OCI-LY3 (cell line): ENCODE results near the gene PFKFB4.
"Not testable (repeated sequence)": the region's sequence is repeated elsewhere in the genome, so short reads cannot be mapped to it uniquely, and the experiment has no call there.

Source experiments
- H2AFZ ChIP-seq: fragments of 200-600, 300-600 bp; shearing (Covaris generic); 2 replicates; pipeline ENCODE4 v1.6.0; 2014; ENCODE audit warnings: antibody characterized with exemption, low read depth, low read length
- H3K27ac ChIP-seq: fragments of 200-600, 300-600 bp; sonication (generic); 2 replicates; pipeline ENCODE4 v1.5.1; 2014; ENCODE audit warnings: mild to moderate bottlenecking, low read length, moderate library complexity, mixed read lengths
- H3K27me3 ChIP-seq: fragments of 200-600, 300-600 bp; sonication (generic); 2 replicates; pipeline ENCODE4 v1.6.1; 2014; ENCODE audit warnings: low read depth, low read length, mixed read lengths
- H3K36me3 ChIP-seq: fragments of 200-600, 300-600 bp; sonication (generic); replicated peaks from 2 replicates; pipeline ENCODE3; 2014; ENCODE audit warnings: low read depth, low read length, mixed read lengths
- H3K4me1 ChIP-seq: fragments of 300-600, 200-600 bp; sonication (generic); 2 replicates; pipeline ENCODE4 v1.6.1; 2014; ENCODE audit warnings: low read length, mixed read lengths
- H3K4me2 ChIP-seq: fragments of 200-600, 300-600 bp; sonication (generic); 2 replicates; pipeline ENCODE4 v1.6.1; 2014; ENCODE audit warnings: low read length, mixed read lengths
- H3K4me3 ChIP-seq: fragments of 300-600, 200-600 bp; sonication (generic); 2 replicates; pipeline ENCODE4 v1.5.1; 2014; ENCODE audit warnings: antibody characterized with exemption, mild to moderate bottlenecking, low read length, moderate library complexity
- H3K79me2 ChIP-seq: fragments of 300-600, 200-600 bp; shearing (Covaris generic); 2 replicates; pipeline ENCODE4 v1.6.1; 2014; ENCODE audit warnings: mild to moderate bottlenecking, low read length, mixed read lengths
- H3K9ac ChIP-seq: fragments of 300-600, 200-600 bp; shearing (Covaris generic); 2 replicates; pipeline ENCODE4 v1.6.0; 2014; ENCODE audit warnings: mild to moderate bottlenecking, low read length, moderate library complexity
- H3K9me3 ChIP-seq: fragments of 200-600, 300-600 bp; shearing (Covaris generic); 2 replicates; pipeline ENCODE4 v1.6.1; 2014; ENCODE audit warnings: low read length, mixed read lengths; ENCODE audit not compliant: insufficient read depth
- H4K20me1 ChIP-seq: fragments of 200-600, 300-600 bp; sonication (generic); 2 replicates; pipeline ENCODE4 v1.6.1; 2016; ENCODE audit warnings: low read length, mixed read lengths; ENCODE audit not compliant: insufficient read depth
- EZH2phosphoT487 ChIP-seq: fragments of 200-600 bp; shearing (Covaris generic); IDR thresholded peaks from 2 replicates; pipeline ENCODE4 v1.6.1; 2018; ENCODE audit warnings: antibody characterized with exemption, mixed run types, low read depth
- TF ChIP-seq, protein P1 (sequence below): fragments of 200-600, 300-600 bp; sonication (generic); IDR thresholded peaks from 2 replicates; pipeline ENCODE4 v1.5.1; 2014; ENCODE audit warnings: antibody characterized with exemption, low read length, low read depth

The PFKFB4 gene

GRCh38 chr3:48474619-48475018, 82.0 kb downstream of the PFKFB4 start:
- H4K20me1 ChIP-seq: no peaks in the 10 kb centered on the region
- H3K36me3 ChIP-seq: peaks cover 4% of the 10 kb centered on the region
- no peak overlapping the region for H3K27ac ChIP-seq
- no peak overlapping the region for H2AFZ ChIP-seq
- peaks cover 23% of the 10 kb centered on the region for H3K79me2 ChIP-seq
- no peak overlapping the region for H3K4me3 ChIP-seq
- no peak overlapping the region for H3K9ac ChIP-seq
- peaks cover 21% of the 10 kb centered on the region for H3K4me1 ChIP-seq
- TF ChIP-seq EZH2phosphoT487: no peak
- TF ChIP-seq, protein P1, sequence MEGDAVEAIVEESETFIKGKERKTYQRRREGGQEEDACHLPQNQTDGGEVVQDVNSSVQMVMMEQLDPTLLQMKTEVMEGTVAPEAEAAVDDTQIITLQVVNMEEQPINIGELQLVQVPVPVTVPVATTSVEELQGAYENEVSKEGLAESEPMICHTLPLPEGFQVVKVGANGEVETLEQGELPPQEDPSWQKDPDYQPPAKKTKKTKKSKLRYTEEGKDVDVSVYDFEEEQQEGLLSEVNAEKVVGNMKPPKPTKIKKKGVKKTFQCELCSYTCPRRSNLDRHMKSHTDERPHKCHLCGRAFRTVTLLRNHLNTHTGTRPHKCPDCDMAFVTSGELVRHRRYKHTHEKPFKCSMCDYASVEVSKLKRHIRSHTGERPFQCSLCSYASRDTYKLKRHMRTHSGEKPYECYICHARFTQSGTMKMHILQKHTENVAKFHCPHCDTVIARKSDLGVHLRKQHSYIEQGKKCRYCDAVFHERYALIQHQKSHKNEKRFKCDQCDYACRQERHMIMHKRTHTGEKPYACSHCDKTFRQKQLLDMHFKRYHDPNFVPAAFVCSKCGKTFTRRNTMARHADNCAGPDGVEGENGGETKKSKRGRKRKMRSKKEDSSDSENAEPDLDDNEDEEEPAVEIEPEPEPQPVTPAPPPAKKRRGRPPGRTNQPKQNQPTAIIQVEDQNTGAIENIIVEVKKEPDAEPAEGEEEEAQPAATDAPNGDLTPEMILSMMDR: no peak
- H3K9me3 ChIP-seq: no peaks in the 10 kb centered on the region
- H3K27me3 ChIP-seq: no peaks in the 10 kb centered on the region
- no peak overlapping the region for H3K4me2 ChIP-seq

DNA sequence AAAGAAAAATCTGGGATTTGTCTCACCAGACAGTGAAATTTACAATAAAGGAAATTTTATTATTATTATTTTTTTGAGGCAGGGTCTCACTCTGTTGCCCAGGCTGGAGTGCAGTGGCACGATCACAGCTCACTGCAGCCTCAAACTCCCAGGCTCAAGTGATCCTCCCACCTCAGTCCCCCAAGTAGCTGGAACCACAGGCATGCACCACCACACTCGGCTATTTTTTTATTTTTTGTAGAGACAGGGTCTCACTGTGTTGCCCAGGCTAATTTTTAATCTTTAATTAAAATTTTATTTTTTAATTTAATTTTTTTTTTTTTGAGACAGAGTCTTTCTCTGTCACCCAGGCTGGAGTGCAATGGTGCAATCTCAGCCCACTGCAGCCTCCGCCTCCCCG, 82.6 kb downstream of the PFKFB4 start:
- H3K9me3 ChIP-seq, H3K27ac ChIP-seq, H2AFZ ChIP-seq, H3K4me2 ChIP-seq, H3K9ac ChIP-seq, H4K20me1 ChIP-seq, H3K4me3 ChIP-seq, H3K36me3 ChIP-seq, H3K27me3 ChIP-seq: not testable (repeated sequence)
- Histone ChIP-seq H3K79me2 (peaks cover 29% of the 10 kb centered on the region), H3K4me1 (peaks cover 21% of the 10 kb centered on the region)

DNA sequence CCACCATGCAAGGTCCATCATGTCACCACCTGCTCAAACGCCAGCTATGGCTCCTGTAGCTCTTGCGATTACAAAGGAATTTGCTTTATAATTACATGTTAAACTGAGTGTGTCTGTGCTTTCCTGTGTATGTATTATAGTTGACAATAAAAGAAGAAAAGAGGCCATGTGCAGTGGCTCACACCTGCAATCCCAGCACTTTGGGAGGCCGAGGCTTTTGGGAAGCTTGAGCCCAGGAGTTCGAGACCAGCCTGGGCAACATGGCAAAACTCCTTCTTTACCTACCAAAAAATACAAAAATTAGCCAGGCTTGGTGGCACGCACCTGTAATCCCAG, 83.0 kb downstream of the PFKFB4 start:
- peak overlapping the region; percentile 72 for H2AFZ ChIP-seq
- H3K9ac ChIP-seq: peak overlapping the region; percentile 30; the same call in 1 of the 2 replicates
- no peak for TF ChIP-seq EZH2phosphoT487
- TF ChIP-seq, protein P1: no peak
- H3K4me2 ChIP-seq: peak overlapping the region; percentile 93
- H3K79me2 ChIP-seq: peaks cover 33% of the 10 kb centered on the region
- peaks cover 10% of the 10 kb centered on the region for H3K36me3 ChIP-seq
- no peaks in the 10 kb centered on the region for H3K9me3 ChIP-seq
- H3K27me3 ChIP-seq: no peaks in the 10 kb centered on the region
- H4K20me1 ChIP-seq: no peaks in the 10 kb centered on the region
- peaks cover 21% of the 10 kb centered on the region for H3K4me1 ChIP-seq
- H3K27ac ChIP-seq: peak overlapping the region; percentile 89
- peak overlapping the region; percentile 81 for H3K4me3 ChIP-seq

DNA sequence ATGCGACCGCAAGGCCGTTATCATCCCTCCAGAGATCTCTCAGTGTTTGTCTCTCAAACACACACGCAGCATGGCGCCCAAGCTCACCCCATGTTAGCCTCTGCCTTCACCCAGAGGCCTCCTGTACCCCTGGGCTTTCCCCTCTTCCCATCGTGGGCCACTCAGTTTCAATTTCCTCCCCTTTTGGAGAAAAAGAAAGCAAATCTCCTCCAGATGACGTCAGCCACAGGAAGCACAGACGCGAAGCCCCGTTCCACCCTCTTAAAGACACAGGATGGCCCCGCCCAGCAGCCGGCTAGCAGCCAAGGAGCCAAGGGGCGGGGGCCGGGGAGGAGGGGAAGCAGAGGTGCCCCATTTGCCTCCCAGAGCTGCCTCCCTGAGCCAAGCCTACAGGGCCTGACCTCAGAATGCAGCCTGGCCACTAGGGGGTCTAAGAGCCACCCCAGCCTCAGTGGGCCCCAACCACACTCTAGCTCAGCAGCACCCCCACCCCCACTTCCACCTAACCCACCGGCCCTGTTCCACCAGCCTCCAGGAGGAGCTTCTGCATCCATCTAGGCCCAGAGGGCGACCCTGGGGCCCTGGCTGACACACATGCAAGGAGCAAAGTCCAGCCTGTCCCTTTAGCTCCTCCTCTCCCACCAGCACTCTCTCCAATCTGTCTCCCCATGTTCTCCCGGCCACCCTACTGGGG, 83.5 kb downstream of the PFKFB4 start:
- no peak for TF ChIP-seq EZH2phosphoT487
- TF ChIP-seq, protein P1: peak; percentile 53
- H3K4me2 ChIP-seq: peak overlapping the region; percentile 93
- H3K36me3 ChIP-seq: peaks cover 14% of the 10 kb centered on the region
- H3K9ac ChIP-seq: peak overlapping the region; percentile 94
- H2AFZ ChIP-seq: peak overlapping the region; percentile 72
- H3K27me3 ChIP-seq: no peaks in the 10 kb centered on the region
- peaks cover 38% of the 10 kb centered on the region for H3K79me2 ChIP-seq
- H4K20me1 ChIP-seq: no peaks in the 10 kb centered on the region
- no peaks in the 10 kb centered on the region for H3K9me3 ChIP-seq
- peak overlapping the region; percentile 89 for H3K27ac ChIP-seq
- peaks cover 21% of the 10 kb centered on the region for H3K4me1 ChIP-seq
- H3K4me3 ChIP-seq: peak overlapping the region; percentile 81
